Testis (tissue), 3 donors: ENCODE measurements around the gene ZNF835. TPM values are rescaled to one million over a fixed set of nuclear protein-coding genes. Genes with fewer than 3 reads are reported as not detected.
"Not testable (repeated sequence)": the region's sequence is repeated elsewhere in the genome, so short reads cannot be mapped to it uniquely, and the experiment has no call there.

ENCODE experiments used
- DNase-seq: peaks from one replicate; pipeline ENCODE4 v3.0.0-alpha.2; 2019
- H3K27ac ChIP-seq, 2 donors: fragments of 200-600 bp; sonication (generic); one replicate each; pipeline ENCODE4 v1.5.1; 2019
- H3K27me3 ChIP-seq: fragments of 200-600 bp; sonication (generic); one replicate; pipeline ENCODE4 v1.5.1; 2019
- H3K36me3 ChIP-seq: fragments of 200-600 bp; sonication (generic); one replicate; pipeline ENCODE4 v1.5.1; 2017; ENCODE audit warnings: low read depth; ENCODE audit errors: missing control alignments
- H3K4me1 ChIP-seq: fragments of 200-600 bp; sonication (generic); one replicate; pipeline ENCODE4 v1.5.1; 2019
- H3K4me3 ChIP-seq, 2 donors: fragments of 200-600 bp; sonication (generic); one replicate each; pipeline ENCODE4 v1.5.1; 2017 to 2019
- H3K9me3 ChIP-seq: fragments of 200-600 bp; sonication (generic); one replicate; pipeline ENCODE4 v1.5.1; 2017
- POLR2A ChIP-seq: fragments of 450-650 bp; IDR thresholded peaks from one replicate; pipeline ENCODE4 v1.6.1; 2017; ENCODE audit warnings: antibody characterized with exemption, mild to moderate bottlenecking, moderate library complexity
- WGBS, 2 donors: methylation state at CpG; one replicate each; pipeline ENCODE4 v1.1.5; 2018; 5-methylcytosine and 5-hydroxymethylcytosine counted together
- intact Hi-C: fragments of 100-400 bp; cut with DNase I; formaldehyde crosslinking; loops from one replicate; pipeline ENCODE4 v1.15.1; 2023; ENCODE audit warnings: low total_unique reads
- polyA plus RNA-seq: library from polyadenylated mRNA; stranded (reverse); fragments of 350-450 nt; fragmentation: Illumina TruSeq; extraction: RNeasy Lipid Tissue Mini Kit (QIAGEN cat#74804); gene quantifications from one replicate; pipeline ENCODE4 v1.2.3, GENCODE V29; 2014; ENCODE audit warnings: low read depth, low replicate concordance; ENCODE audit not compliant: insufficient read depth
- total RNA-seq, 2 donors: library from RNA; depleted of rRNA; stranded (reverse); fragments of >200 nt; gene quantifications; one replicate each; pipeline ENCODE4 v1.2.3, GENCODE V29; 2016
- TF ChIP-seq, protein P1 (sequence below), 3 experiments: fragments of 450-650 bp in 2 of 3; fragments of 200-600 bp in 1 of 3; sonication (generic) in 1 of 3; IDR thresholded peaks; one replicate each; pipeline ENCODE4 v1.5.1; 2016 to 2019; ENCODE audit warnings: antibody characterized with exemption in 3 of 3, mild to moderate bottlenecking in 2 of 3, moderate library complexity in 1 of 3

The ZNF835 gene
- total and polyA plus RNA-seq, 3 donors from 2014 or later, result 1.1 to 4.9 (median 2.9) TPM

DNA sequence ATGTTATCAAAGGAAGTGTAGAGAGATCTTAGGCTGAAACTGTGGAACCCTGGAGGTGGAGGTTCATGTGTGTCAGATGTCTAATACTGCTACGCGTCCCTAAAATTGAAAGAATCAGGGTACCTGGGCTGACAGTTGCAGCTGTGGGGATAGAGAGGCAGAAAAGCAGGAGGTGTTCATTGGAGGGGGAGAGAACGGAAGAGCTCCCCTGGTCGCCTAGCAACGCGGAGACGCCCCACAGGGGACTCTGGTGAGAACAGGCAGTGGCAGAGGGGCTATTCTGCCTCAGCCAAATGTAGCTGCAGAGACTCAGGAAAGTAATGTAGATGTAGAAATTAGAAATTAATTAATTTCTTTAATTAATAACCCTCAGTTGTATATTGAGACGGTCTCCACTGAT lies 10.1 kb upstream of the ZNF835 start:
- Histone ChIP-seq H3K4me3 (no peak overlapping the region), H3K27ac (no peak overlapping the region), H3K9me3 (no peaks in the 10 kb centered on the region), H3K27me3 (no peaks in the 10 kb centered on the region), H3K4me1 (no peaks in the 10 kb centered on the region), H3K36me3 (no peaks in the 10 kb centered on the region)
- intact Hi-C loops, result no loop called here
- no peak for DNase-seq
- WGBS, 2 donors, result 50 to 53% methylated on average over 8 of the region's 8 CpGs
- TF ChIP-seq POLR2A, result no peak
- TF ChIP-seq, protein P1, sequence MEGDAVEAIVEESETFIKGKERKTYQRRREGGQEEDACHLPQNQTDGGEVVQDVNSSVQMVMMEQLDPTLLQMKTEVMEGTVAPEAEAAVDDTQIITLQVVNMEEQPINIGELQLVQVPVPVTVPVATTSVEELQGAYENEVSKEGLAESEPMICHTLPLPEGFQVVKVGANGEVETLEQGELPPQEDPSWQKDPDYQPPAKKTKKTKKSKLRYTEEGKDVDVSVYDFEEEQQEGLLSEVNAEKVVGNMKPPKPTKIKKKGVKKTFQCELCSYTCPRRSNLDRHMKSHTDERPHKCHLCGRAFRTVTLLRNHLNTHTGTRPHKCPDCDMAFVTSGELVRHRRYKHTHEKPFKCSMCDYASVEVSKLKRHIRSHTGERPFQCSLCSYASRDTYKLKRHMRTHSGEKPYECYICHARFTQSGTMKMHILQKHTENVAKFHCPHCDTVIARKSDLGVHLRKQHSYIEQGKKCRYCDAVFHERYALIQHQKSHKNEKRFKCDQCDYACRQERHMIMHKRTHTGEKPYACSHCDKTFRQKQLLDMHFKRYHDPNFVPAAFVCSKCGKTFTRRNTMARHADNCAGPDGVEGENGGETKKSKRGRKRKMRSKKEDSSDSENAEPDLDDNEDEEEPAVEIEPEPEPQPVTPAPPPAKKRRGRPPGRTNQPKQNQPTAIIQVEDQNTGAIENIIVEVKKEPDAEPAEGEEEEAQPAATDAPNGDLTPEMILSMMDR (IDR thresholded peaks at IDR 0.05), result no peak

DNA sequence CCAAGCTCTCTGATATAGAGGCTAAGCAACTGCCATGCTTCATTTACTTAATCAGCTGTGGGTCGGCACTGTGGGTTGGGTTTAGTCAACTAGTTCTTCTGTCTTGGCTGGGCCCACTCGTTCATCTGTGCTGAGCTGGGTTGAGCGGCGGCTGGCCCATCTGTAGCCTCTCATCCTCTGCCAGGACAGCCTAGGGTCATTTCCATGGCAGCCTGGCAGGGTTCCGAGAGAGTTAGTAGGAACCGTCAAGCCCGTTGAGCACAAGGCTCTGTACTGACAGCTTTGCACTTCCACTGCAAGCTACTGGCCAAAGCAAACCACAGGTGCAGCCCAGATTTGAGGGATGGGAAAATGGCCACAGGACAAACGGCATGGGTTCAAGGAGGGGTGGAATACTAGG lies 6.6 kb upstream of the ZNF835 start:
- Histone ChIP-seq H3K36me3 (no peaks in the 10 kb centered on the region), H3K27me3 (no peaks in the 10 kb centered on the region), H3K4me3 (no peak overlapping the region), H3K9me3 (no peaks in the 10 kb centered on the region), H3K4me1 (no peaks in the 10 kb centered on the region), H3K27ac (no peak overlapping the region)
- intact Hi-C loops, result no loop called here
- DNase-seq, result no peak
- no peak for TF ChIP-seq POLR2A
- TF ChIP-seq, protein P1 (IDR thresholded peaks at IDR 0.05), result no peak
- WGBS, 2 donors, result 82 to 84% methylated on average over 7 to 8 of the region's 8 CpGs

DNA sequence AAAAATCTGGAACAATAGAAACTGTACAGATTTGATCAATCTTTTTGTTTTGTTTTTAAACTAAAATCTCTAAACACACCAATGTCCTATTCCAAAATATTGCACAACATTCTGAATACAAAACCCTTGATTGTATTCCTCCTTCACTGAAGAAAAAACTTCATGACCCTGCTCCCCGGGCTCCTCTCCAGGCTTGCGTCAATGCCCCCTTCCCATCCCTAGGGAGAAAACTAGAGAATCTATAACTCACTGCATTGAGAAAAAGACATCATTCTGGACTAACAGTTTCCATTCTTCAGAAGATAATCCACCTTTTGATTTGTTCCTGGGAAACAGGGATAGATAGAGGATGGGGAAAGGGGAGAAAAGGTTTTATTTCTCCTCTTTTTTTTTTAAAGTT lies 1.1 kb upstream of the ZNF835 start:
- intact Hi-C loops, result not testable (repeated sequence)

DNA sequence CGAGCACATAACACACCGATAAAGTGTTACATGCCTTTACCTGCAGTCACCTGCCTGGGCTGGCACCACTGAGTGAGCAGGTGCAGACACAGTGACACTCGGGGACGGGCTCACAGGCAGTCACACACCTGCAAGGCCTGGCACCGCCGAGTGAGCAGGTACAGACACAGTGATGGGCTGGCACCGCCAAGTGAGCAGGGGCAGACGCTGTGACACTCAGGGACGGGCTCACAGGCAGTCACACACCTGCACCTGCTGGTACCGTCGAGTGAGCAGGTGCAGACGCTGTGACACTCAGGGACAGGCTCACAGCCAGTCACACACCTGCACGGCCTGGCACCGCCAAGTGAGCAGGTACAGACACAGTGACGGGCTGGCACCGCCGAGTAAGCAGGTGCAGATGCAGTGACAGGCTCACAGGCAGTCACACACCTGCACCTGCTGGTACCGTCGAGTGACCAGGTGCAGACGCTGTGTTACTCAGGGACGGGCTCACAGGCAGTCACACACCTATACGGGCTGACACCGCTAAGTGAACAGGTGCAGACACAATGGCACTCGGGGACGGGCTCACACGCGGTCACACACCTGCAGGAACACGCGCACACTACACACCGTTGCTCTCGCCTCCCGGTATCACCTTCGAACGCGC lies 470 bp downstream of the ZNF835 start:
- TF ChIP-seq, protein P1 (IDR thresholded peaks at IDR 0.05), result no peak
- TF ChIP-seq POLR2A, result no peak
- no peak overlapping the region for H3K27ac ChIP-seq
- H3K27me3 ChIP-seq, result no peaks in the 10 kb centered on the region
- WGBS, 2 donors, result 21% methylated on average over 31 of the region's 35 CpGs; no CpG with 5 or more reads in 1 of the 2 donors
- H3K4me3 ChIP-seq, result peak overlapping the region; percentile 62 to 68
- intact Hi-C loops, result no loop called here
- H3K36me3 ChIP-seq, result no peaks in the 10 kb centered on the region
- DNase-seq, result no peak
- H3K9me3 ChIP-seq, result no peaks in the 10 kb centered on the region
- peaks cover 6% of the 10 kb centered on the region for H3K4me1 ChIP-seq

More for the DNA sequence above, 1.1 kb upstream of the ZNF835 start:
- not testable (repeated sequence) for H3K9me3 ChIP-seq, H3K4me1 ChIP-seq, H3K4me3 ChIP-seq, H3K27me3 ChIP-seq, H3K36me3 ChIP-seq, H3K27ac ChIP-seq, DNase-seq
- WGBS, 2 donors, result 95 to 99% methylated on average over 2 of the region's 2 CpGs

DNA sequence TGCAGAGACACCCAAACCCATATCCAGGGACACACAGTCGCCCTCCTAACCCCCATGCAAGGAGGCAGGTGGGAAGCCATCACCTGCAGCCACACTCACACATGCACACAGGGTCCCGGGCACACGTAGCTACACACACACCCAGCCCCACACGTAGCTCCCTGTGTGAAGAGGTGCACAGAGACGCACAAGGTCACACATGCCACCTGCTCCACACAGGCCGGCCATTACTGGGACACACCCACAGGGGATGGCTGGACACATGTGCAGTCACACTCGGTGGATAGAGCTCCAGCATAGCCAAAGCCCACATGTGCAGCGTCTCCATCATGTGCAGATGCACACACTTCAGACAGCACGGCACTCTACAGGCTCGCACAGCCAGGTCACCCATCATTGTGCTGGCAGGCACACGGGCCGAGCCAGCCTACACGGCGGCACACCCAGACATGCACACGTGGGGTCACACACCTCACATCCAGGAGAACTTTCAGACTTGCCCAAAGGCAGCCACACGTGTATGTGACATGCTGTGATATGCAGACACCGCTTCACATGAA lies 1.1 kb downstream of the ZNF835 start:
- 60 to 89% methylated on average over 5 to 17 of the region's 17 CpGs for WGBS, 2 donors
- no peak for DNase-seq
- TF ChIP-seq, protein P1 (IDR thresholded peaks at IDR 0.05), result no peak
- TF ChIP-seq POLR2A, result no peak
- intact Hi-C loops, result no loop called here
- H3K36me3 ChIP-seq, result no peaks in the 10 kb centered on the region
- no peaks in the 10 kb centered on the region for H3K9me3 ChIP-seq
- H3K27ac ChIP-seq, result no peak overlapping the region
- H3K4me1 ChIP-seq, result peaks cover 6% of the 10 kb centered on the region
- H3K4me3 ChIP-seq, result peak overlapping the region in 1 of 2 donors; percentile 68
- H3K27me3 ChIP-seq, result no peaks in the 10 kb centered on the region
